HepG2 (cell line): Measurements from ENCODE around the gene YWHAQ. TPM values are rescaled to one million over a fixed set of nuclear protein-coding genes. Genes with fewer than 3 reads are reported as not detected.

Source experiments
- CTCF ChIP-seq: sonication (generic); formaldehyde crosslinking; IDR thresholded peaks from 2 replicates; pipeline ENCODE4 v1.5.0; 2020; ENCODE audit warnings: mild to moderate bottlenecking, missing genetic modification reagents, moderate library complexity
- EED ChIP-seq: sonication (generic); formaldehyde crosslinking; IDR thresholded peaks from 2 replicates; pipeline ENCODE4 v1.5.0; 2020; ENCODE audit warnings: mild to moderate bottlenecking, missing genetic modification reagents
- IKZF1 ChIP-seq: fragments of 450-650 bp; IDR thresholded peaks from 2 replicates; pipeline ENCODE4 v1.7.1; 2016
- KLF6 ChIP-seq: IDR thresholded peaks from 2 replicates; pipeline ENCODE4 v1.8.0; 2016; ENCODE audit warnings: missing biosample characterization, missing genetic modification reagents
- MAFK ChIP-seq, 2 experiments: IDR thresholded peaks in 1 of 2; conservative IDR thresholded peaks in 1 of 2; 2 replicates each; pipeline ENCODE4 v1.6.1; 2011; ENCODE audit warnings: improper control_type of control experiment in 2 of 2, low read length in 2 of 2
- MED1 ChIP-seq: sonication (generic); formaldehyde crosslinking; IDR thresholded peaks from 2 replicates; pipeline ENCODE4 v1.4.0; 2020; ENCODE audit warnings: missing genetic modification reagents
- NFKBIZ ChIP-seq: IDR thresholded peaks from 2 replicates; pipeline ENCODE4 v1.6.1; 2018; ENCODE audit warnings: missing genetic modification reagents, missing compliant biosample characterization
- PPARG ChIP-seq: conservative IDR thresholded peaks from 2 replicates; pipeline ENCODE4 v1.6.1; 2016; ENCODE audit warnings: missing biosample characterization, missing genetic modification reagents
- RERE ChIP-seq: IDR thresholded peaks from 2 replicates; pipeline ENCODE4 v1.6.1; 2016; ENCODE audit warnings: low read depth, missing genetic modification reagents, missing compliant biosample characterization
- SNAPC2 ChIP-seq: sonication (generic); formaldehyde crosslinking; IDR thresholded peaks from 2 replicates; pipeline ENCODE4 v1.8.1; 2022; ENCODE audit warnings: mild to moderate bottlenecking, missing genetic modification reagents
- STAT5B ChIP-seq: sonication (generic); formaldehyde crosslinking; IDR thresholded peaks from 2 replicates; pipeline ENCODE4 v1.4.0; 2020; ENCODE audit warnings: missing genetic modification reagents
- STAT6 ChIP-seq: sonication (generic); formaldehyde crosslinking; IDR thresholded peaks from 2 replicates; pipeline ENCODE4 v1.4.0; 2020; ENCODE audit warnings: missing genetic modification reagents, mild to moderate bottlenecking, borderline replicate concordance
- TARDBP ChIP-seq: sonication (generic); formaldehyde crosslinking; IDR thresholded peaks from 2 replicates; pipeline ENCODE4 v1.8.0; 2022; ENCODE audit warnings: mild to moderate bottlenecking, missing genetic modification reagents
- TOPORS ChIP-seq: sonication (generic); formaldehyde crosslinking; IDR thresholded peaks from 2 replicates; pipeline ENCODE4 v1.8.0; 2023; ENCODE audit warnings: mild to moderate bottlenecking, missing genetic modification reagents
- ZIK1 ChIP-seq: sonication (generic); formaldehyde crosslinking; IDR thresholded peaks from 2 replicates; pipeline ENCODE4 v1.5.0; 2020; ENCODE audit warnings: mild to moderate bottlenecking, low read depth, missing genetic modification reagents, borderline replicate concordance
- ZNF543 ChIP-seq: sonication (generic); formaldehyde crosslinking; IDR thresholded peaks from 2 replicates; pipeline ENCODE4 v1.4.0; 2020; ENCODE audit warnings: mild to moderate bottlenecking, missing genetic modification reagents
- ZNF569 ChIP-seq: sonication (generic); formaldehyde crosslinking; IDR thresholded peaks from 2 replicates; pipeline ENCODE4 v1.5.0; 2020; ENCODE audit warnings: mild to moderate bottlenecking, missing genetic modification reagents, moderate library complexity, borderline replicate concordance
- ZNF703 ChIP-seq: sonication (generic); formaldehyde crosslinking; IDR thresholded peaks from 2 replicates; pipeline ENCODE4 v1.5.1; 2020; ENCODE audit warnings: missing genetic modification reagents, mild to moderate bottlenecking, moderate library complexity, borderline replicate concordance
- ZSCAN9 ChIP-seq: IDR thresholded peaks from 2 replicates; pipeline ENCODE4 v1.6.1; 2016; ENCODE audit warnings: borderline replicate concordance
- polyA plus RNA-seq, 8 experiments: library from polyadenylated mRNA; depleted of rRNA in 3 of 8; stranded (reverse) in 7 of 8; unstranded in 1 of 8; fragments of >200 nt; fragmentation: Illumina TruSeq in 4 of 8; extraction: Trizol in 4 of 8; gene quantifications; 2 replicates each; pipeline versions ENCODE4 v1.2.1 to v1.2.3, GENCODE V29; 2011 to 2016; ENCODE audit warnings: low read depth in 4 of 8, missing spikeins in 1 of 8, mixed read lengths in 1 of 8; ENCODE audit not compliant: insufficient read depth in 1 of 8
- total RNA-seq, 5 experiments: library from RNA; depleted of rRNA; stranded (reverse); fragments of >200 nt; fragmentation: Illumina TruSeq; extraction: Trizol; gene quantifications; 2 replicates each; pipeline ENCODE4 v1.2.3, GENCODE V29; 2016; ENCODE audit warnings: low read depth in 1 of 5

The YWHAQ gene
- total and polyA plus RNA-seq, 2 of the 13 experiments (the other 11 are each of a cell fraction or from before 2014, with no cell fraction given), result 160 to 304 TPM

- no peak; the same call in 1 of the 2 replicates for TF ChIP-seq RERE
- peak; percentile 35 for TF ChIP-seq ZIK1 (CRISPR knock-in tag)
- no peak for TF ChIP-seq IKZF1
- 0 out of 2 replicates have a peak, but pooled peaks have one; percentile 71 for TF ChIP-seq STAT6
- peak; percentile 70; the same call in 1 of the 2 replicates for TF ChIP-seq ZNF543 (CRISPR knock-in tag)
- no peak for TF ChIP-seq CTCF (CRISPR knock-in tag)
- TF ChIP-seq KLF6, result peak; percentile 89; the same call in 1 of the 2 replicates
- TF ChIP-seq TOPORS, result peak; percentile 93; the same call in 1 of the 2 replicates
- TF ChIP-seq ZSCAN9 (CRISPR knock-in tag), result peak; percentile 63; the same call in 1 of the 2 replicates
- peak; percentile 61; the same call in 1 of the 2 replicates for TF ChIP-seq STAT5B (CRISPR knock-in tag)
- TF ChIP-seq MAFK (conservative IDR thresholded peaks at IDR 0.05 in 1 of 2, IDR thresholded peaks at IDR 0.05 in 1 of 2; ENCODE audit: low read length in 2 of 2), result no peak
- TF ChIP-seq EED, result peak; percentile 11; the same call in 1 of the 2 replicates
- TF ChIP-seq ZNF703, result no peak
- peak; percentile 79; the same call in 1 of the 2 replicates for TF ChIP-seq SNAPC2
- peak; percentile 35; the same call in 1 of the 2 replicates for TF ChIP-seq PPARG (CRISPR knock-in tag)
- no peak; the same call in 1 of the 2 replicates for TF ChIP-seq MED1
- no peak; the same call in 1 of the 2 replicates for TF ChIP-seq NFKBIZ (CRISPR knock-in tag)
- peak; percentile 84; the same call in 1 of the 2 replicates for TF ChIP-seq TARDBP
- TF ChIP-seq ZNF569 (CRISPR knock-in tag), result no peak
These were observed at the start of gene YWHAQ (continued) for GRCh38 chr2:9630736-9631552.
